H1 (cell line): ENCODE results near the gene ELMO1. TPM values are rescaled to one million over a fixed set of nuclear protein-coding genes. Genes with fewer than 3 reads are reported as not detected.

Experiments
- CTCF ChIA-PET: fragments of 300-600 bp; sonication (Branson Sonifier 250); formaldehyde crosslinking; loops from one replicate; lab custom pipeline; 2021; ENCODE audit not compliant: partially characterized antibody; lab: Charles Lee
- POLR2A ChIA-PET: fragments of 300-600 bp; sonication (Branson Sonifier 250); formaldehyde crosslinking; loops from one replicate; lab custom pipeline; 2021; ENCODE audit warnings: inconsistent platforms; ENCODE audit not compliant: partially characterized antibody; lab: Charles Lee
- DNase-seq, 2 experiments: peaks; one replicate each; pipeline versions ENCODE4 v3.0.0 to v3.0.0-alpha.2; 2010 to 2022; ENCODE audit warnings: low spot score in 2 of 2, low read depth in 1 of 2, mixed read lengths in 1 of 2
- FAIRE-seq: peaks from 2 replicates; lab custom pipeline; 2011; peaks lifted over from hg19 to GRCh38; lab: Jason Lieb, UNC
- H2AFZ ChIP-seq: 2 replicates; pipeline ENCODE4 v1.8.1; 2012; ENCODE audit warnings: low read length, inconsistent platforms
- H2AK5ac ChIP-seq: 2 replicates; pipeline ENCODE4 v1.6.1; 2013; ENCODE audit warnings: low read depth, low read length
- H2BK120ac ChIP-seq: replicated peaks from 2 replicates; pipeline ENCODE3; 2013; ENCODE audit warnings: low read depth, low read length, inconsistent platforms
- H2BK12ac ChIP-seq: 2 replicates; pipeline ENCODE4 v1.6.1; 2013; ENCODE audit warnings: low read depth, low read length
- H2BK15ac ChIP-seq: 2 replicates; pipeline ENCODE4 v1.6.1; 2013; ENCODE audit warnings: low read length
- H2BK20ac ChIP-seq: 2 replicates; pipeline ENCODE4 v1.6.1; 2013; ENCODE audit warnings: low read length
- H2BK5ac ChIP-seq: 2 replicates; pipeline ENCODE4 v1.6.1; 2013; ENCODE audit warnings: low read depth, low read length
- H3K14ac ChIP-seq: 2 replicates; pipeline ENCODE4 v1.6.1; 2013; ENCODE audit warnings: inconsistent platforms; ENCODE audit not compliant: insufficient read length
- H3K18ac ChIP-seq: 2 replicates; pipeline ENCODE4 v1.6.1; 2013; ENCODE audit warnings: low read length; ENCODE audit errors: extremely low read depth
- H3K23ac ChIP-seq: 2 replicates; pipeline ENCODE4 v1.6.1; 2013; ENCODE audit warnings: inconsistent platforms; ENCODE audit not compliant: insufficient read length
- H3K23me2 ChIP-seq: 2 replicates; pipeline ENCODE4 v1.6.1; 2013; ENCODE audit warnings: low read depth, low read length
- H3K27ac ChIP-seq: 2 replicates; pipeline ENCODE4 v1.6.1; 2011; ENCODE audit warnings: low read depth, low read length, inconsistent platforms
- H3K27me3 ChIP-seq, 4 experiments: replicated peaks in 1 of 4; 1 replicate in 1 of 4; 2 replicates in 3 of 4; pipeline versions ENCODE4 v1.6.1 to v1.8.1; 2011 to 2013; ENCODE audit warnings: low read length in 3 of 4, mild to moderate bottlenecking in 3 of 4, inconsistent platforms in 2 of 4, mixed read lengths in 2 of 4, moderate library complexity in 1 of 4; ENCODE audit not compliant: control insufficient read depth in 3 of 4, insufficient read depth in 3 of 4; ENCODE audit errors: extremely low read depth in 1 of 4
- H3K36me3 ChIP-seq, 4 experiments: 2 replicates each; pipeline versions ENCODE4 v1.6.1 to v1.8.1; 2011 to 2013; ENCODE audit warnings: mild to moderate bottlenecking in 4 of 4, low read length in 3 of 4, moderate library complexity in 2 of 4, control low read depth in 1 of 4, inconsistent platforms in 1 of 4; ENCODE audit not compliant: insufficient read depth in 4 of 4, control insufficient read depth in 2 of 4
- H3K4ac ChIP-seq: replicated peaks from 2 replicates; pipeline ENCODE3; 2013; ENCODE audit warnings: low read length, low read depth, mixed read lengths, inconsistent platforms; ENCODE audit not compliant: insufficient read length
- H3K4me1 ChIP-seq, 4 experiments: replicated peaks in 1 of 4; 1 replicate in 1 of 4; 2 replicates in 3 of 4; pipeline versions ENCODE4 v1.6.1 to v1.8.1; 2011 to 2013; ENCODE audit warnings: low read length in 3 of 4, inconsistent platforms in 2 of 4, mixed read lengths in 1 of 4; ENCODE audit not compliant: insufficient read depth in 4 of 4, control insufficient read depth in 3 of 4
- H3K4me2 ChIP-seq, 2 experiments: 2 replicates each; pipeline versions ENCODE4 v1.6.1 to v1.8.1; 2011 to 2013; ENCODE audit warnings: low read depth in 2 of 2, low read length in 2 of 2, control low read depth in 1 of 2, inconsistent platforms in 1 of 2, mild to moderate bottlenecking in 1 of 2; ENCODE audit not compliant: insufficient read depth in 1 of 2
- H3K4me3 ChIP-seq, 4 experiments: fragments of 200-600, 300-600 bp in 1 of 4; sonication (generic), shearing (Covaris generic), sonication (Bioruptor Twin) in 1 of 4; 2 replicates each; pipeline versions ENCODE4 v1.5.1 to v1.8.1; 2011 to 2016; ENCODE audit warnings: low read length in 4 of 4, low read depth in 3 of 4, control low read depth in 2 of 4, inconsistent platforms in 2 of 4, mild to moderate bottlenecking in 2 of 4, mixed read lengths in 1 of 4, moderate library complexity in 1 of 4; ENCODE audit not compliant: insufficient read depth in 2 of 4; ENCODE audit errors: extremely low read depth in 1 of 4
- H3K56ac ChIP-seq: replicated peaks from 2 replicates; pipeline ENCODE3; 2013; ENCODE audit warnings: low read depth, mild to moderate bottlenecking, mixed read lengths, low read length, inconsistent platforms; ENCODE audit not compliant: insufficient read length
- H3K79me1 ChIP-seq: 2 replicates; pipeline ENCODE4 v1.6.1; 2013; ENCODE audit warnings: low read depth, low read length, control low read depth
- H3K79me2 ChIP-seq, 2 experiments: 2 replicates each; pipeline versions ENCODE4 v1.6.1 to v1.8.1; 2012 to 2013; ENCODE audit warnings: low read length in 2 of 2, mild to moderate bottlenecking in 2 of 2, inconsistent platforms in 1 of 2; ENCODE audit not compliant: insufficient read depth in 2 of 2, control insufficient read depth in 1 of 2
- H3K9ac ChIP-seq, 4 experiments: replicated peaks in 1 of 4; 1 replicate in 1 of 4; 2 replicates in 3 of 4; pipeline versions ENCODE4 v1.6.1 to v1.8.1; 2011 to 2013; ENCODE audit warnings: low read depth in 3 of 4, low read length in 3 of 4, control low read depth in 2 of 4, mild to moderate bottlenecking in 2 of 4, moderate library complexity in 2 of 4, inconsistent platforms in 1 of 4; ENCODE audit errors: extremely low read depth in 1 of 4
- H3K9me3 ChIP-seq, 2 experiments: 2 replicates each; pipeline versions ENCODE4 v1.6.1 to v1.8.1; 2012 to 2013; ENCODE audit warnings: mild to moderate bottlenecking in 2 of 2, moderate library complexity in 2 of 2, control low read depth in 1 of 2, inconsistent platforms in 1 of 2, low read depth in 1 of 2, low read length in 1 of 2, mixed read lengths in 1 of 2; ENCODE audit not compliant: insufficient read depth in 2 of 2
- H4K20me1 ChIP-seq, 2 experiments: replicated peaks in 1 of 2; 2 replicates each; pipeline versions ENCODE3 to v1.8.1; 2011 to 2013; ENCODE audit warnings: inconsistent platforms in 2 of 2, low read length in 2 of 2, mild to moderate bottlenecking in 1 of 2; ENCODE audit not compliant: insufficient read depth in 2 of 2, control insufficient read depth in 1 of 2
- H4K5ac ChIP-seq: 2 replicates; pipeline ENCODE4 v1.6.1; 2013; ENCODE audit warnings: low read length, low read depth, mixed read lengths, inconsistent platforms; ENCODE audit not compliant: insufficient read length
- H4K8ac ChIP-seq: 2 replicates; pipeline ENCODE4 v1.8.0; 2013; ENCODE audit warnings: mild to moderate bottlenecking, moderate library complexity, low read length, inconsistent platforms; ENCODE audit not compliant: insufficient read depth; ENCODE audit errors: extremely low read depth
- H4K91ac ChIP-seq: replicated peaks from 2 replicates; pipeline ENCODE3; 2013; ENCODE audit warnings: low read length, mixed read lengths, inconsistent platforms; ENCODE audit not compliant: insufficient read length
- CREB1 ChIP-seq: IDR thresholded peaks from 2 replicates; pipeline ENCODE4 v1.6.1; 2012; ENCODE audit warnings: inconsistent platforms
- EGR1 ChIP-seq: IDR thresholded peaks from 2 replicates; pipeline ENCODE4 v1.6.1; 2011; ENCODE audit warnings: low read depth, low read length, borderline replicate concordance
- FOSL1 ChIP-seq: IDR thresholded peaks from 2 replicates; pipeline ENCODE4 v1.6.1; 2011; ENCODE audit warnings: mild to moderate bottlenecking, low read depth, low read length, moderate library complexity; ENCODE audit not compliant: insufficient read depth
- NRF1 ChIP-seq: IDR thresholded peaks from 2 replicates; pipeline ENCODE4 v1.6.1; 2011; ENCODE audit warnings: mild to moderate bottlenecking, low read depth, low read length, improper control_type of control experiment
- PHF8 ChIP-seq: fragments of 200-600 bp; sonication (generic); conservative IDR thresholded peaks from 2 replicates; pipeline ENCODE4 v1.7.1; 2012; ENCODE audit warnings: low read depth, mild to moderate bottlenecking, inconsistent platforms, low read length, moderate library complexity
- POLR2A ChIP-seq, 2 experiments: IDR thresholded peaks; 1 replicate in 1 of 2; 2 replicates in 1 of 2; pipeline ENCODE4 v1.6.1; 2011; ENCODE audit warnings: low read depth in 2 of 2, low read length in 2 of 2, mild to moderate bottlenecking in 2 of 2; ENCODE audit errors: control extremely low read depth in 1 of 2
- RNF2 ChIP-seq: fragments of 200-900, 300-1000 bp; sonication (generic); IDR thresholded peaks from 2 replicates; pipeline ENCODE4 v1.7.1; 2016; ENCODE audit warnings: borderline replicate concordance, low read depth, mild to moderate bottlenecking, antibody characterized with exemption, low read length; ENCODE audit not compliant: poor library complexity, severe bottlenecking; ENCODE audit errors: missing control alignments
- SAP30 ChIP-seq: fragments of 300-600 bp; sonication (generic); IDR thresholded peaks from 2 replicates; pipeline ENCODE4 v1.7.1; 2012; ENCODE audit warnings: low read length, moderate library complexity, mild to moderate bottlenecking, inconsistent platforms; ENCODE audit not compliant: insufficient read depth, insufficient replicate concordance
- SIX5 ChIP-seq: IDR thresholded peaks from 2 replicates; pipeline ENCODE4 v1.6.1; 2011; ENCODE audit warnings: mild to moderate bottlenecking, low read depth, low read length
- SRF ChIP-seq: IDR thresholded peaks from 2 replicates; pipeline ENCODE4 v1.6.1; 2011; ENCODE audit warnings: mild to moderate bottlenecking, low read depth, low read length, moderate library complexity
- WGBS, 2 experiments: shearing (Covaris generic) in 1 of 2; methylation state at CpG; one replicate each; pipeline versions ENCODE4 v1.1.6 to v1.1.7; 2013 to 2015; ENCODE audit warnings: low lambda C conversion rate in 2 of 2, mixed read lengths in 2 of 2, inconsistent platforms in 1 of 2, low coverage in 1 of 2, missing lambda C conversion rate in 1 of 2; ENCODE audit not compliant: insufficient replicate concordance in 2 of 2, insufficient coverage in 1 of 2, insufficient read length in 1 of 2; ENCODE audit errors: extremely low coverage in 1 of 2, missing lambda C conversion rate in 1 of 2; 5-methylcytosine and 5-hydroxymethylcytosine counted together
- polyA plus RNA-seq, 7 experiments: library from polyadenylated mRNA; depleted of rRNA in 3 of 7; stranded (reverse) in 5 of 7; unstranded in 2 of 7; fragments of >200 nt in 5 of 7; fragments of 200-250 nt in 2 of 7; gene quantifications; 1 replicate in 5 of 7; 2 replicates in 1 of 7; 4 replicates in 1 of 7; pipeline versions ENCODE4 v1.2.1 to v1.2.3, GENCODE V29; 2011 to 2013; ENCODE audit warnings: missing spikeins in 2 of 7, mixed read lengths in 2 of 7
- total RNA-seq: library from RNA; stranded (reverse); fragmentation: NEBNext Ultra II Directional; extraction: Animal tissue kit (Norgen Biotek cat#: 25700); gene quantifications from 2 replicates; pipeline ENCODE4 v1.2.1, GENCODE V29; 2021
- TF ChIP-seq, protein P1 (sequence below): IDR thresholded peaks from 2 replicates; pipeline ENCODE4 v1.6.1; 2011; ENCODE audit warnings: low read depth, mild to moderate bottlenecking, low read length; ENCODE audit not compliant: insufficient read depth
- TF ChIP-seq, protein P2 (sequence below): IDR thresholded peaks from 2 replicates; pipeline ENCODE4 v1.6.1; 2012; ENCODE audit warnings: inconsistent platforms

Gene ELMO1
- total and polyA plus RNA-seq, 2 of the 8 experiments (the other 6 are each of a cell fraction or from before 2014, with no cell fraction given), result 18.4 to 21.0 TPM

DNA sequence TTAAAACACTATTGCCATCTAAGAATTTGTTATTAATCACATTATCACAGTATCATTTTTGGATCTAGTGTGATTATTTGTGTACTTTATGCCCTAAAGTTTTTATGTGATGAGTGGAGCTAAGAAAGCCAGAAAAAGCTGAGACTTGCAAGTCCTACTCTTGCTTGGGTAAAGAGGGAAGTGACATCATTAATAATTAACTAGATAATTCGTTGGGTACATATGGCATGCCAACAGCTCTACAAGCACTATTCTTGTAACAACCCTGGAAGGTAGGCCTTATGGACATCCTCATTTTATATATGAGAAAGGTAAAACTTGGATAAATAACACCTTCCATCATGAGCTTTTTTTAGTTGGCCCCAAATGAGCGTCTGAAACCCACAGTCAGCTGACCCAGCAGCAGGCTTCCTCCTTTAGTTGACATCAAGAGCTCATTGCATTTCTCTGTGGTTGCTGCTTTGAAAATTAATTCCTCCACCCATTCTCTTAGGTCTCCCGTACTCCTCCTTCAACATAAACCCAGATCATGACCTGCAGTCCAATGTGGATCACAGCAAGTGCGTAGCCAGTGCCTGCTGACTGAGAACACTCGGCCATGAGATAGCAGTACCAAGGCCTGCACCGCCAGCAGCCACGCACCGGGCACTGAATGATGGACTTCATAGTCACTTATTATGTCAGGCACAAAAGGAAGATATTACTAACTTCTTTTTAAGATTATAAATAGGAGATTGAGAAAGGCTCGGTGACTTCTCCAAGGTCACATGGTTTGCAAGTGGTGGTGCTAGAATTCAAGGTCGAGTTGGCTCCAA is 432.4 kb downstream of the ELMO1 start:
- Histone ChIP-seq H4K20me1 (no peaks in the 10 kb centered on the region), H2BK12ac (no peak overlapping the region), H4K5ac (no peak overlapping the region), H2BK20ac (no peak overlapping the region), H3K23me2 (no peaks in the 10 kb centered on the region), H4K8ac (no peak overlapping the region), H3K27ac (no peak overlapping the region), H3K36me3 (no peaks in the 10 kb centered on the region), H3K79me1 (no peaks in the 10 kb centered on the region), H3K14ac (no peak overlapping the region), H3K9ac (no peak overlapping the region), H3K4me3 (no peak overlapping the region), H2AK5ac (no peak overlapping the region), H3K4me2 (no peak overlapping the region), H3K9me3 (no peaks in the 10 kb centered on the region), H3K23ac (no peak overlapping the region), H3K27me3 (no peaks in the 10 kb centered on the region), H2BK15ac (no peak overlapping the region), H3K79me2 (no peaks in the 10 kb centered on the region), H3K18ac (no peak overlapping the region), H3K56ac (no peak overlapping the region), H3K4me1 (no peaks in the 10 kb centered on the region), H2BK5ac (no peak overlapping the region), H4K91ac (no peak overlapping the region), H2AFZ (no peak overlapping the region), H3K4ac (no peak overlapping the region), H2BK120ac (no peak overlapping the region)
- CTCF ChIA-PET, result interaction anchor here (1.8 kb wide), 1 partner anchor 182 kb away, joined by 5 read pairs; no protein-coding TSS in a partner anchor
- FAIRE-seq, result no peak
- POLR2A ChIA-PET, result interaction anchor here (1.2 kb wide), 1 partner anchor 9 kb away, joined by 3 read pairs; no protein-coding TSS in a partner anchor
- WGBS, 2 experiments, result 92% methylated on average over 10 of the region's 10 CpGs; no CpG with 5 or more reads in 1 of the 2 experiments
- no peak for DNase-seq
- TF ChIP-seq EGR1, result no peak
- TF ChIP-seq RNF2, result no peak
- no peak for TF ChIP-seq POLR2A (IDR thresholded peaks at IDR 0.05; ENCODE audit: control extremely low read depth in 1 of 2, low read depth in 2 of 2, low read length in 2 of 2)
- TF ChIP-seq SAP30, result no peak
- no peak for TF ChIP-seq CREB1
- no peak for TF ChIP-seq PHF8
- TF ChIP-seq FOSL1, result no peak
- TF ChIP-seq SIX5, result no peak
- TF ChIP-seq, protein P1, sequence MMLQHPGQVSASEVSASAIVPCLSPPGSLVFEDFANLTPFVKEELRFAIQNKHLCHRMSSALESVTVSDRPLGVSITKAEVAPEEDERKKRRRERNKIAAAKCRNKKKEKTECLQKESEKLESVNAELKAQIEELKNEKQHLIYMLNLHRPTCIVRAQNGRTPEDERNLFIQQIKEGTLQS, result no peak
- TF ChIP-seq SRF, result no peak
- TF ChIP-seq NRF1, result no peak
- TF ChIP-seq, protein P2, sequence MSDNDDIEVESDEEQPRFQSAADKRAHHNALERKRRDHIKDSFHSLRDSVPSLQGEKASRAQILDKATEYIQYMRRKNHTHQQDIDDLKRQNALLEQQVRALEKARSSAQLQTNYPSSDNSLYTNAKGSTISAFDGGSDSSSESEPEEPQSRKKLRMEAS, result no peak
